Measurements from ENCODE around the gene PIP. TPM values are rescaled to one million over a fixed set of nuclear protein-coding genes. Genes with fewer than 3 reads are reported as not detected.
"Not testable (repeated sequence)": the region's sequence is repeated elsewhere in the genome, so short reads cannot be mapped to it uniquely, and the experiment has no call there.

PIP gene
- total and polyA plus RNA-seq, 12 donors, result not detected

DNA sequence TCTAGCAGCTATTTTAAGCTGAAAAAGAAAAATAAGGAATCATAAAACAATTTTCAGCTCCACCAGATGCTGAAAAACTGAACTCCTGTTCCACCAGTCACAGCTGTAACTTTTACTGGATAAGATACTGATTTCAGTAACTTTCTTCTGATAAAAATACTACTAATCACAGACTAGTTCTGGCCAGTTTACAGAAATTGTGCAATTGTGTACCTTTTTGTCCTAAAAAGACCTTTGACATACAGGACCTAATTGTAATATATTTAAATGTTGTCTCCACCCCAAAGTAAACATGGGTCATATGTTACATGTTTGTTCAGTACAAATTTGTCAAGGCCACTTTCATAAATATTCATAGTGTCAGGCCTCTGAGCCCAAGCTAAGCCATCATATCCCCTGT is 27.1 kb upstream of the PIP start:
- H3K27me3 ChIP-seq, result no peaks in the 10 kb centered on the region
- H3K36me3 ChIP-seq, result no peaks in the 10 kb centered on the region

DNA sequence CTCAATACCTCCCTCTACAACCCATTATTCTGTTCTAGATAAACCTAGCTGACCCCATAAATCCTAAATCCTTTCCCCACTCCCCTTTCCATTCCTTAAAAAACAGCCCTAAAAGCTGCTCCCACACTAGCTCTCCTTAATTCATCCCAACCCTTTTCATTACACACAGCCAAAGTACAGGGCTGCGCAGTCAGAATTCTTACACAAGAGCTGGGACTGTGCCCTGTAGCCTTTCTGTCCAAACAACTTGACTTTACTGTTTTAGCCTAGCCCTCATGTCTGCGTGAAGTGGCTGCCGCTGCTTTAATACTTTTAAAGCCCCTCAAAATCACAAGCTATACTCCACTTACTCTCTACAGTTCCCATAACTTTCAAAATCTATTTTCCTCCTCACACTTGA is 23.9 kb upstream of the PIP start:
- H3K4me1 ChIP-seq; H3K36me3 ChIP-seq; H3K4me3 ChIP-seq; intact Hi-C loops (cut with DNase I); H3K27ac ChIP-seq; H3K27me3 ChIP-seq; ATAC-seq; DNase-seq: not testable (repeated sequence)
- peaks cover 0 to 24% (median 4%) of the 10 kb centered on the region in 11 donors for H3K9me3 ChIP-seq
- 76 to 90% methylated on average over 3 of the region's 3 CpGs for WGBS, 2 donors

More for the DNA sequence above, 27.1 kb upstream of the PIP start:
- ATAC-seq (peak in 1 of 8 donors; percentile 46), DNase-seq (no peak)
- Histone ChIP-seq H3K9me3 (peaks cover 0 to 56% (median 16%) of the 10 kb centered on the region in 11 donors), H3K27ac (no peak overlapping the region), H3K4me3 (no peak overlapping the region), H3K4me1 (no peaks in the 10 kb centered on the region)
- TF ChIP-seq, protein P1, sequence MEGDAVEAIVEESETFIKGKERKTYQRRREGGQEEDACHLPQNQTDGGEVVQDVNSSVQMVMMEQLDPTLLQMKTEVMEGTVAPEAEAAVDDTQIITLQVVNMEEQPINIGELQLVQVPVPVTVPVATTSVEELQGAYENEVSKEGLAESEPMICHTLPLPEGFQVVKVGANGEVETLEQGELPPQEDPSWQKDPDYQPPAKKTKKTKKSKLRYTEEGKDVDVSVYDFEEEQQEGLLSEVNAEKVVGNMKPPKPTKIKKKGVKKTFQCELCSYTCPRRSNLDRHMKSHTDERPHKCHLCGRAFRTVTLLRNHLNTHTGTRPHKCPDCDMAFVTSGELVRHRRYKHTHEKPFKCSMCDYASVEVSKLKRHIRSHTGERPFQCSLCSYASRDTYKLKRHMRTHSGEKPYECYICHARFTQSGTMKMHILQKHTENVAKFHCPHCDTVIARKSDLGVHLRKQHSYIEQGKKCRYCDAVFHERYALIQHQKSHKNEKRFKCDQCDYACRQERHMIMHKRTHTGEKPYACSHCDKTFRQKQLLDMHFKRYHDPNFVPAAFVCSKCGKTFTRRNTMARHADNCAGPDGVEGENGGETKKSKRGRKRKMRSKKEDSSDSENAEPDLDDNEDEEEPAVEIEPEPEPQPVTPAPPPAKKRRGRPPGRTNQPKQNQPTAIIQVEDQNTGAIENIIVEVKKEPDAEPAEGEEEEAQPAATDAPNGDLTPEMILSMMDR (IDR thresholded peaks at IDR 0.05), result no peak
- intact Hi-C loops (cut with DNase I), result no loop called here

- intact Hi-C loops (cut with DNase I), result no loop called here
- WGBS, 2 donors, result 84 to 94% methylated on average over 3 of the region's 3 CpGs
- no peaks in the 10 kb centered on the region for H3K27me3 ChIP-seq
- no peaks in the 10 kb centered on the region for H3K4me1 ChIP-seq
- TF ChIP-seq, protein P1 (IDR thresholded peaks at IDR 0.05), result no peak
- no peak for DNase-seq
- no peak overlapping the region for H3K4me3 ChIP-seq
- H3K36me3 ChIP-seq, result no peaks in the 10 kb centered on the region
- H3K27ac ChIP-seq, result no peak overlapping the region
- H3K9me3 ChIP-seq, result peaks cover 0 to 51% (median 9%) of the 10 kb centered on the region in 11 donors
- no peak for ATAC-seq
These were observed 14.5 kb upstream of the PIP start for GRCh38 chr7:143117395-143117794.

GRCh38 chr7:143120691-143121405 is 11.0 kb upstream of the PIP start:
- H3K27ac ChIP-seq, result no peak overlapping the region
- ATAC-seq (no peak), DNase-seq (no peak)
- intact Hi-C loops (cut with DNase I), result no loop called here
- no peak overlapping the region for H3K4me3 ChIP-seq
- no peaks in the 10 kb centered on the region for H3K27me3 ChIP-seq
- H3K36me3 ChIP-seq, result no peaks in the 10 kb centered on the region
- peaks cover 0 to 62% (median 15%) of the 10 kb centered on the region in 11 donors for H3K9me3 ChIP-seq
- TF ChIP-seq, protein P1 (IDR thresholded peaks at IDR 0.05), result no peak
- WGBS, 2 donors, result 53 to 55% methylated on average over 3 of the region's 3 CpGs
- H3K4me1 ChIP-seq, result peaks cover 0 to 5% (median 0%) of the 10 kb centered on the region in 9 donors

DNA sequence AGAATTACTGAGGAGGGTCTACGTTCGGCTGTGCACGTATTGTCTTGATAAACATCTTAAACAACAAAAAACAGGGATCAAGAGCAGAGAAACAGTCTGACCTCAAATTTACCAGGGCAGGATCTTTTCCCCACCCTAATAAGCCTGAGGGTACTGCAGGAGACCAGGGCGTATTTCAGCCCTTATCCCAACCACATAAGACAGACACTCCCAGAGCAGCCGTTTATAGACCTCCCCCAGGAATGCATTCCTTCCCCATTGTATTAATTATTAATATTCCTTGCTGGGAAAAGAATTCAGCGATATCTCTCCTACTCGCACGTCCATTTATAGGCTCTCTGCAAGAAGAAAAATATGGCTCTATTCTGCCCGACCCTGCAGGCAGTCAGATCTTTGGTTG is 8.6 kb upstream of the PIP start:
- Histone ChIP-seq H3K9me3 (peaks cover 0 to 46% (median 17%) of the 10 kb centered on the region in 11 donors), H3K4me1 (peaks cover 0 to 19% (median 0%) of the 10 kb centered on the region in 9 donors)
- H3K4me3 ChIP-seq; ATAC-seq; intact Hi-C loops (cut with DNase I); H3K27ac ChIP-seq; H3K27me3 ChIP-seq; DNase-seq; H3K36me3 ChIP-seq: not testable (repeated sequence)
- 87 to 93% methylated on average over 9 of the region's 9 CpGs for WGBS, 2 donors
